ENCODE results near the gene FAAP100.

DNA sequence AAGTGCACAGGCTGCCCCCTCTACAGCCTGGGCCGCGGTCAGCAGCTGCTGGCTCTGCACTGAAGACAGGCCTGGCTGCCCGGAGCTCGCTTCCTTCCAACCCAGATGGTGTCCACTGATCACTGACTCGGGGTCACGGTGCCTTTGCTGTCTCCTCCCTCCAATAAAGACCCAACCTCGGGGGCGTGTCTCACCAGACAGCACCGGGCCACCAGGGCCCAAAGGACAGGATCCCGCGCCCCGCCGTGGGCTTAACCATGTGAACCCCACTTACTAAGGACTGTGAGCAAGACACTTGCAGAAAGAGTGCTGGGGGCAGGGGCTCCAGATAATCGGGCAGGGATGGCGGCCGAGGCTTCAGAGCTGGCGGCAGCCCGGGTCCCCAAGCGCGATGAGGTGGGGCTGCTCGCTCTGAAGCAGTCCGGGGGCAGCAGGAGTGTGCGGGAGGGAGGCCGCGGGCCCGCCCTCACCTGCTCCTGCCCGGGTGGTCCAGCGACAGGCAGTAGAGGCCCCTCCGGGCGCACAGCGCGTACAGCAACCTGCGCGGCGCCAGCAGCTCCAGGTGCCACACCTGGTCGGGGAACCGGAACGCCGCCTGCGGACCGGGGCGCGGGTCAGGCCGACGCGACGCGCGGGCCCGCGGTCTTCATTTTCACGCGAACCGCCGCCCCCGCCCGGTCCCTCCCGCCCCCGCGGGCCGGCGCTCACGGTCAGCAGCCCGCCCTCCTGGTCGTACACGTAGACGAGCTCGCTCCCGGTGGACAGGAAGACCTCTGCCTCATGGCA, 502 bp downstream of the FAAP100 start:
- TF ChIP-seq, protein P1, sequence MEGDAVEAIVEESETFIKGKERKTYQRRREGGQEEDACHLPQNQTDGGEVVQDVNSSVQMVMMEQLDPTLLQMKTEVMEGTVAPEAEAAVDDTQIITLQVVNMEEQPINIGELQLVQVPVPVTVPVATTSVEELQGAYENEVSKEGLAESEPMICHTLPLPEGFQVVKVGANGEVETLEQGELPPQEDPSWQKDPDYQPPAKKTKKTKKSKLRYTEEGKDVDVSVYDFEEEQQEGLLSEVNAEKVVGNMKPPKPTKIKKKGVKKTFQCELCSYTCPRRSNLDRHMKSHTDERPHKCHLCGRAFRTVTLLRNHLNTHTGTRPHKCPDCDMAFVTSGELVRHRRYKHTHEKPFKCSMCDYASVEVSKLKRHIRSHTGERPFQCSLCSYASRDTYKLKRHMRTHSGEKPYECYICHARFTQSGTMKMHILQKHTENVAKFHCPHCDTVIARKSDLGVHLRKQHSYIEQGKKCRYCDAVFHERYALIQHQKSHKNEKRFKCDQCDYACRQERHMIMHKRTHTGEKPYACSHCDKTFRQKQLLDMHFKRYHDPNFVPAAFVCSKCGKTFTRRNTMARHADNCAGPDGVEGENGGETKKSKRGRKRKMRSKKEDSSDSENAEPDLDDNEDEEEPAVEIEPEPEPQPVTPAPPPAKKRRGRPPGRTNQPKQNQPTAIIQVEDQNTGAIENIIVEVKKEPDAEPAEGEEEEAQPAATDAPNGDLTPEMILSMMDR (IDR thresholded peaks at IDR 0.05 in 4 of 5, conservative IDR thresholded peaks at IDR 0.05 in 1 of 5) = no peak
- TF ChIP-seq POLR2A (IDR thresholded peaks at IDR 0.05) = no peak
